K562 (cell line): ENCODE data around the gene CDKN2C. TPM values are rescaled to one million over a fixed set of nuclear protein-coding genes. Genes with fewer than 3 reads are reported as not detected.
A peak's percentile ranks its signal among the peaks of the same experiment; 100 is the strongest.

Source experiments
- ATAC-seq: fragments of 200-7000 bp; cut with Tn5 transposase; 3 replicates; pipeline ENCODE4 v1.9.1; 2020; ENCODE audit warnings: moderate library complexity
- BruUV-seq: library from RNA; stranded (reverse); fragments of 400-500 nt; replicated peaks from 2 replicates; lab custom pipeline; 2021; lab: Mats Ljungman, UMichigan
- CTCF ChIA-PET: fragments of 300-600 bp; formaldehyde crosslinking; extraction: SDS; loops from one replicate; lab custom pipeline; 2021; ENCODE audit warnings: low intra/inter-chr PET ratio; lab: Yijun Ruan, JAX
- POLR2A ChIA-PET: fragments of 300-600, 350-650 bp; sonication (Branson Sonifier 250); formaldehyde crosslinking; extraction: SDS; loops from one replicate; lab custom pipeline; 2021; ENCODE audit warnings: antibody characterized with exemption, inconsistent platforms; lab: Yijun Ruan, JAX
- DNase-seq, 4 experiments: peaks; one replicate each; pipeline versions ENCODE4 v3.0.0 to v3.0.0-alpha.2; 2011 to 2018; ENCODE audit warnings: low spot score in 3 of 4, mixed read lengths in 3 of 4; ENCODE audit errors: extremely low read depth in 1 of 4
- FAIRE-seq: peaks from 2 replicates; lab custom pipeline; 2011; peaks lifted over from hg19 to GRCh38; lab: Jason Lieb, UNC
- H2AFZ ChIP-seq: 2 replicates; pipeline ENCODE4 v1.6.0; 2011; ENCODE audit warnings: low read depth, low read length, control low read depth, inconsistent platforms
- H3K27ac ChIP-seq: fragments of 200-600 bp; 3 replicates; pipeline ENCODE4 v1.8.0; 2011; ENCODE audit warnings: low read depth, mild to moderate bottlenecking, control low read depth, inconsistent platforms, low read length, moderate library complexity, mixed read lengths; ENCODE audit errors: extremely low read depth
- H3K27me3 ChIP-seq, 2 experiments: fragments of 300-600 bp in 1 of 2; 2 replicates in 1 of 2; 3 replicates in 1 of 2; pipeline versions ENCODE4 v1.6.0 to v1.8.0; 2011; ENCODE audit warnings: inconsistent platforms in 2 of 2, low read length in 2 of 2, mild to moderate bottlenecking in 1 of 2, mixed read lengths in 1 of 2, moderate library complexity in 1 of 2; ENCODE audit not compliant: control insufficient read depth in 2 of 2, insufficient read depth in 2 of 2
- H3K36me3 ChIP-seq: fragments of 300-600 bp; 3 replicates; pipeline ENCODE4 v1.8.0; 2011; ENCODE audit warnings: mild to moderate bottlenecking, low read length, inconsistent platforms; ENCODE audit not compliant: control insufficient read depth, insufficient read depth
- H3K4me1 ChIP-seq, 2 experiments: fragments of 200-600 bp in 1 of 2; replicated peaks in 1 of 2; 2 replicates in 1 of 2; 3 replicates in 1 of 2; pipeline versions ENCODE4 v1.5.1 to v1.8.0; 2011; ENCODE audit warnings: inconsistent platforms in 2 of 2, low read length in 2 of 2, mild to moderate bottlenecking in 1 of 2, mixed read lengths in 1 of 2, moderate library complexity in 1 of 2; ENCODE audit not compliant: control insufficient read depth in 2 of 2, insufficient read depth in 2 of 2
- H3K4me2 ChIP-seq: 2 replicates; pipeline ENCODE4 v1.6.1; 2011; ENCODE audit warnings: low read length, control low read depth, inconsistent platforms, mixed read lengths; ENCODE audit not compliant: insufficient read depth
- H3K4me3 ChIP-seq: fragments of 200-600 bp; sonication (generic), shearing (Covaris generic); 2 replicates; pipeline ENCODE4 v1.5.1; 2016; ENCODE audit warnings: control low read depth, inconsistent platforms
- H3K79me2 ChIP-seq: fragments of 200-600 bp; 3 replicates; pipeline ENCODE4 v1.8.0; 2011; ENCODE audit warnings: low read length, inconsistent platforms; ENCODE audit not compliant: control insufficient read depth, insufficient read depth
- H3K9ac ChIP-seq, 2 experiments: 2 replicates each; pipeline versions ENCODE4 v1.6.0 to v1.6.1; 2011; ENCODE audit warnings: low read depth in 2 of 2, low read length in 2 of 2, control low read depth in 1 of 2, inconsistent platforms in 1 of 2, mild to moderate bottlenecking in 1 of 2, mixed read lengths in 1 of 2; ENCODE audit not compliant: insufficient read depth in 1 of 2
- H3K9me1 ChIP-seq: one replicate; pipeline ENCODE4 v1.6.0; 2011; ENCODE audit warnings: inconsistent platforms, mild to moderate bottlenecking, low read length, moderate library complexity; ENCODE audit not compliant: control insufficient read depth, insufficient read depth
- H3K9me3 ChIP-seq: replicated peaks from 2 replicates; pipeline ENCODE4 v1.5.1; 2011; ENCODE audit warnings: low read depth, low read length, inconsistent platforms; ENCODE audit not compliant: control insufficient read depth, insufficient read depth
- H4K20me1 ChIP-seq: replicated peaks from 2 replicates; pipeline ENCODE4 v1.6.1; 2011; ENCODE audit warnings: low read length, inconsistent platforms, mixed read lengths; ENCODE audit not compliant: control insufficient read depth, insufficient read depth
- CC2D1A ChIP-seq: fragments of 450-650 bp; IDR thresholded peaks from 2 replicates; pipeline ENCODE4 v1.6.1; 2017; ENCODE audit warnings: mild to moderate bottlenecking
- CREB1 ChIP-seq, 2 experiments: sonication (generic) in 1 of 2; formaldehyde crosslinking in 1 of 2; IDR thresholded peaks; 2 replicates each; pipeline versions ENCODE4 v1.6.1 to v1.8.0; 2012 to 2022; ENCODE audit warnings: inconsistent platforms in 1 of 2, mild to moderate bottlenecking in 1 of 2, missing genetic modification reagents in 1 of 2, moderate library complexity in 1 of 2
- E2F1 ChIP-seq: sonication (generic); formaldehyde crosslinking; IDR thresholded peaks from 2 replicates; pipeline ENCODE4 v1.8.1; 2023; ENCODE audit warnings: mild to moderate bottlenecking, missing genetic modification reagents, moderate library complexity
- FUS ChIP-seq: fragments of 200-400 bp; formaldehyde crosslinking; optimal IDR thresholded peaks from 2 replicates; pipeline ENCODE3; 2017; ENCODE audit warnings: low read depth, low read length
- MTA3 ChIP-seq: fragments of 450-650 bp; formaldehyde crosslinking; IDR thresholded peaks from 2 replicates; pipeline ENCODE4 v1.6.1; 2017; ENCODE audit warnings: mild to moderate bottlenecking, borderline replicate concordance
- ZNF274 ChIP-seq: IDR thresholded peaks from 2 replicates; pipeline ENCODE4 v1.6.1; 2011; ENCODE audit warnings: low read depth, mild to moderate bottlenecking, low read length, moderate library complexity, borderline replicate concordance
- WGBS: fragments of 100-300 bp; shearing (Covaris generic); methylation state at CpG from one replicate; pipeline ENCODE4 v1.1.6; 2016; ENCODE audit warnings: low coverage, mixed read lengths; ENCODE audit not compliant: insufficient coverage; ENCODE audit errors: missing lambda C conversion rate; 5-methylcytosine and 5-hydroxymethylcytosine counted together
- in situ Hi-C: fragments of 300-500 bp; cut with MboI; formaldehyde crosslinking; loops from 4 replicates; pipeline ENCODE4 v1.15.0; 2018; ENCODE audit warnings: inconsistent platforms, mixed read lengths
- intact Hi-C: fragments of 100-400 bp; cut with micrococcal nuclease; formaldehyde crosslinking; loops from 2 replicates; pipeline ENCODE4 v1.14.2; 2022
- polyA plus RNA-seq, 8 experiments: library from polyadenylated mRNA; depleted of rRNA in 4 of 8; stranded (reverse) in 5 of 8; unstranded in 3 of 8; fragments of >200 nt; fragmentation: Nextera tagmentation in 2 of 8; fragmentation: Illumina TruSeq in 1 of 8; extraction: Ambion mirVana in 2 of 8; extraction: Trizol in 1 of 8; gene quantifications; 2 replicates each; pipeline versions ENCODE4 v1.2.1 to v1.2.3, GENCODE V29; 2011 to 2014; ENCODE audit warnings: inconsistent platforms in 1 of 8, missing spikeins in 1 of 8
- total RNA-seq, 7 experiments: library from RNA; depleted of rRNA in 6 of 7; stranded (reverse); fragments of >200 nt in 6 of 7; fragmentation: Illumina TruSeq in 2 of 7; extraction: Trizol in 2 of 7; gene quantifications; 2 replicates each; pipeline versions ENCODE4 v1.2.1 to v1.2.3, GENCODE V29; 2011 to 2021; ENCODE audit warnings: low replicate concordance in 1 of 7
- TF ChIP-seq, protein P1 (sequence below): fragments of 250-450 bp; sonication (Bioruptor Pico); IDR thresholded peaks from 2 replicates; pipeline ENCODE4 v1.4.0; 2020; ENCODE audit warnings: mild to moderate bottlenecking, moderate library complexity
- TF ChIP-seq, protein P2 (sequence below): sonication (generic); formaldehyde crosslinking; IDR thresholded peaks from 2 replicates; pipeline ENCODE4 v1.8.0; 2022; ENCODE audit warnings: missing genetic modification reagents, mild to moderate bottlenecking, borderline replicate concordance
- TF ChIP-seq, protein P3 (sequence below): IDR thresholded peaks from 3 replicates; pipeline ENCODE4 v1.6.1; 2011; ENCODE audit warnings: borderline replicate concordance, mild to moderate bottlenecking; ENCODE audit not compliant: insufficient read length, insufficient read depth
- TF ChIP-seq, protein P4 (sequence below): fragments of 250-450 bp; sonication (Bioruptor Pico); IDR thresholded peaks from 2 replicates; pipeline ENCODE4 v1.9.0; 2021; ENCODE audit warnings: mild to moderate bottlenecking

CDKN2C gene
- total and polyA plus RNA-seq, 9 of the 15 experiments (the other 6 are each of a cell fraction or from before 2014, with no cell fraction given), result 11.9 to 74.3 (median 45.9) TPM

GRCh38 chr1:50968821-50969610, 1.0 kb upstream of the CDKN2C start:
- Histone ChIP-seq H3K9me3 (no peaks in the 10 kb centered on the region), H3K27ac (peak overlapping the region; percentile 92), H3K79me2 (peaks cover 67% of the 10 kb centered on the region), H3K4me1 (peaks cover 6 to 19% of the 10 kb centered on the region in 2 experiments; a peak in 4 of 5 replicates), H3K4me3 (peak overlapping the region; percentile 78), H3K27me3 (no peaks in the 10 kb centered on the region), H3K36me3 (peaks cover 7% of the 10 kb centered on the region; the same call in 1 of the 3 replicates), H2AFZ (peak overlapping the region; percentile 73), H3K4me2 (peak overlapping the region; percentile 98), H3K9me1 (no peaks in the 10 kb centered on the region), H4K20me1 (0 out of 2 replicates have a peak, but pooled peaks cover 3% of the 10 kb centered on the region), H3K9ac (peak overlapping the region; percentile 94 to 95)
- ChIA-PET CTCF (interaction anchor here (1.0 kb wide), 1 partner anchor 96 kb away, joined by 3 read pairs; no protein-coding TSS in a partner anchor), POLR2A (interaction anchor here (0.5 to 4.3 kb wide), 12 partner anchors 9 to 1060 kb away, joined by 3 to 65 read pairs (median 4); partner anchors contain the start of gene FAF1)
- DNase-seq (peak in 3 of 4 experiments; percentile 42 to 71 (median 51)), ATAC-seq (peak; percentile 13), FAIRE-seq (no peak)
- WGBS, result under 1% methylated on average over 61 of the region's 65 CpGs
- no TSS peak for BruUV-seq
- intact Hi-C loops (loop anchor here (1.0 to 10.0 kb wide), 4 partner anchors 9 to 194 kb away; partner anchors contain the start of gene FAF1), in situ Hi-C loops (no loop called here)
- TF ChIP-seq, protein P1, sequence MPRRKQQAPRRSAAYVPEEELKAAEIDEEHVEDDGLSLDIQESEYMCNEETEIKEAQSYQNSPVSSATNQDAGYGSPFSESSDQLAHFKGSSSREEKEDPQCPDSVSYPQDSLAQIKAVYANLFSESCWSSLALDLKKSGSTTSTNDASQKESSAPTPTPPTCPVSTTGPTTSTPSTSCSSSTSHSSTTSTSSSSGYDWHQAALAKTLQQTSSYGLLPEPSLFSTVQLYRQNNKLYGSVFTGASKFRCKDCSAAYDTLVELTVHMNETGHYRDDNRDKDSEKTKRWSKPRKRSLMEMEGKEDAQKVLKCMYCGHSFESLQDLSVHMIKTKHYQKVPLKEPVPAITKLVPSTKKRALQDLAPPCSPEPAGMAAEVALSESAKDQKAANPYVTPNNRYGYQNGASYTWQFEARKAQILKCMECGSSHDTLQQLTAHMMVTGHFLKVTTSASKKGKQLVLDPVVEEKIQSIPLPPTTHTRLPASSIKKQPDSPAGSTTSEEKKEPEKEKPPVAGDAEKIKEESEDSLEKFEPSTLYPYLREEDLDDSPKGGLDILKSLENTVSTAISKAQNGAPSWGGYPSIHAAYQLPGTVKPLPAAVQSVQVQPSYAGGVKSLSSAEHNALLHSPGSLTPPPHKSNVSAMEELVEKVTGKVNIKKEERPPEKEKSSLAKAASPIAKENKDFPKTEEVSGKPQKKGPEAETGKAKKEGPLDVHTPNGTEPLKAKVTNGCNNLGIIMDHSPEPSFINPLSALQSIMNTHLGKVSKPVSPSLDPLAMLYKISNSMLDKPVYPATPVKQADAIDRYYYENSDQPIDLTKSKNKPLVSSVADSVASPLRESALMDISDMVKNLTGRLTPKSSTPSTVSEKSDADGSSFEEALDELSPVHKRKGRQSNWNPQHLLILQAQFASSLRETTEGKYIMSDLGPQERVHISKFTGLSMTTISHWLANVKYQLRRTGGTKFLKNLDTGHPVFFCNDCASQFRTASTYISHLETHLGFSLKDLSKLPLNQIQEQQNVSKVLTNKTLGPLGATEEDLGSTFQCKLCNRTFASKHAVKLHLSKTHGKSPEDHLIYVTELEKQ (CRISPR knock-in tag), result no peak
- TF ChIP-seq, protein P2, sequence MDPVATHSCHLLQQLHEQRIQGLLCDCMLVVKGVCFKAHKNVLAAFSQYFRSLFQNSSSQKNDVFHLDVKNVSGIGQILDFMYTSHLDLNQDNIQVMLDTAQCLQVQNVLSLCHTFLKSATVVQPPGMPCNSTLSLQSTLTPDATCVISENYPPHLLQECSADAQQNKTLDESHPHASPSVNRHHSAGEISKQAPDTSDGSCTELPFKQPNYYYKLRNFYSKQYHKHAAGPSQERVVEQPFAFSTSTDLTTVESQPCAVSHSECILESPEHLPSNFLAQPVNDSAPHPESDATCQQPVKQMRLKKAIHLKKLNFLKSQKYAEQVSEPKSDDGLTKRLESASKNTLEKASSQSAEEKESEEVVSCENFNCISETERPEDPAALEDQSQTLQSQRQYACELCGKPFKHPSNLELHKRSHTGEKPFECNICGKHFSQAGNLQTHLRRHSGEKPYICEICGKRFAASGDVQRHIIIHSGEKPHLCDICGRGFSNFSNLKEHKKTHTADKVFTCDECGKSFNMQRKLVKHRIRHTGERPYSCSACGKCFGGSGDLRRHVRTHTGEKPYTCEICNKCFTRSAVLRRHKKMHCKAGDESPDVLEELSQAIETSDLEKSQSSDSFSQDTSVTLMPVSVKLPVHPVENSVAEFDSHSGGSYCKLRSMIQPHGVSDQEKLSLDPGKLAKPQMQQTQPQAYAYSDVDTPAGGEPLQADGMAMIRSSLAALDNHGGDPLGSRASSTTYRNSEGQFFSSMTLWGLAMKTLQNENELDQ, result no peak
- TF ChIP-seq ZNF274 (no peak), E2F1 (CRISPR knock-in tag) (no peak), MTA3 (0 out of 2 replicates have a peak, but pooled peaks have one; percentile 12), FUS (no peak), CREB1 (IDR thresholded peaks at IDR 0.05) (no peak), CREB1 (CRISPR knock-in tag; IDR thresholded peaks at IDR 0.05) (no peak), CC2D1A (peak; percentile 34; the same call in 1 of the 2 replicates)
- TF ChIP-seq, protein P3, sequence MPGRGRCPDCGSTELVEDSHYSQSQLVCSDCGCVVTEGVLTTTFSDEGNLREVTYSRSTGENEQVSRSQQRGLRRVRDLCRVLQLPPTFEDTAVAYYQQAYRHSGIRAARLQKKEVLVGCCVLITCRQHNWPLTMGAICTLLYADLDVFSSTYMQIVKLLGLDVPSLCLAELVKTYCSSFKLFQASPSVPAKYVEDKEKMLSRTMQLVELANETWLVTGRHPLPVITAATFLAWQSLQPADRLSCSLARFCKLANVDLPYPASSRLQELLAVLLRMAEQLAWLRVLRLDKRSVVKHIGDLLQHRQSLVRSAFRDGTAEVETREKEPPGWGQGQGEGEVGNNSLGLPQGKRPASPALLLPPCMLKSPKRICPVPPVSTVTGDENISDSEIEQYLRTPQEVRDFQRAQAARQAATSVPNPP, result no peak
- TF ChIP-seq, protein P4, sequence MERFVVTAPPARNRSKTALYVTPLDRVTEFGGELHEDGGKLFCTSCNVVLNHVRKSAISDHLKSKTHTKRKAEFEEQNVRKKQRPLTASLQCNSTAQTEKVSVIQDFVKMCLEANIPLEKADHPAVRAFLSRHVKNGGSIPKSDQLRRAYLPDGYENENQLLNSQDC (CRISPR knock-in tag), result no peak
